OCI-LY3 (cell line): ENCODE measurements around the gene ACP6.

ENCODE experiments used
- H2AFZ ChIP-seq: fragments of 200-600, 300-600 bp; shearing (Covaris generic); 2 replicates; pipeline ENCODE4 v1.6.0; 2014; ENCODE audit warnings: antibody characterized with exemption, low read depth, low read length
- H3K27ac ChIP-seq: fragments of 200-600, 300-600 bp; sonication (generic); 2 replicates; pipeline ENCODE4 v1.5.1; 2014; ENCODE audit warnings: mild to moderate bottlenecking, low read length, moderate library complexity, mixed read lengths
- H3K27me3 ChIP-seq: fragments of 200-600, 300-600 bp; sonication (generic); 2 replicates; pipeline ENCODE4 v1.6.1; 2014; ENCODE audit warnings: low read depth, low read length, mixed read lengths
- H3K36me3 ChIP-seq: fragments of 200-600, 300-600 bp; sonication (generic); replicated peaks from 2 replicates; pipeline ENCODE3; 2014; ENCODE audit warnings: low read depth, low read length, mixed read lengths
- H3K4me1 ChIP-seq: fragments of 300-600, 200-600 bp; sonication (generic); 2 replicates; pipeline ENCODE4 v1.6.1; 2014; ENCODE audit warnings: low read length, mixed read lengths
- H3K4me2 ChIP-seq: fragments of 200-600, 300-600 bp; sonication (generic); 2 replicates; pipeline ENCODE4 v1.6.1; 2014; ENCODE audit warnings: low read length, mixed read lengths
- H3K4me3 ChIP-seq: fragments of 300-600, 200-600 bp; sonication (generic); 2 replicates; pipeline ENCODE4 v1.5.1; 2014; ENCODE audit warnings: antibody characterized with exemption, mild to moderate bottlenecking, low read length, moderate library complexity
- H3K79me2 ChIP-seq: fragments of 300-600, 200-600 bp; shearing (Covaris generic); 2 replicates; pipeline ENCODE4 v1.6.1; 2014; ENCODE audit warnings: mild to moderate bottlenecking, low read length, mixed read lengths
- H3K9ac ChIP-seq: fragments of 300-600, 200-600 bp; shearing (Covaris generic); 2 replicates; pipeline ENCODE4 v1.6.0; 2014; ENCODE audit warnings: mild to moderate bottlenecking, low read length, moderate library complexity
- H3K9me3 ChIP-seq: fragments of 200-600, 300-600 bp; shearing (Covaris generic); 2 replicates; pipeline ENCODE4 v1.6.1; 2014; ENCODE audit warnings: low read length, mixed read lengths; ENCODE audit not compliant: insufficient read depth
- H4K20me1 ChIP-seq: fragments of 200-600, 300-600 bp; sonication (generic); 2 replicates; pipeline ENCODE4 v1.6.1; 2016; ENCODE audit warnings: low read length, mixed read lengths; ENCODE audit not compliant: insufficient read depth
- EZH2phosphoT487 ChIP-seq: fragments of 200-600 bp; shearing (Covaris generic); IDR thresholded peaks from 2 replicates; pipeline ENCODE4 v1.6.1; 2018; ENCODE audit warnings: antibody characterized with exemption, mixed run types, low read depth
- TF ChIP-seq, protein P1 (sequence below): fragments of 200-600, 300-600 bp; sonication (generic); IDR thresholded peaks from 2 replicates; pipeline ENCODE4 v1.5.1; 2014; ENCODE audit warnings: antibody characterized with exemption, low read length, low read depth

Gene ACP6

DNA sequence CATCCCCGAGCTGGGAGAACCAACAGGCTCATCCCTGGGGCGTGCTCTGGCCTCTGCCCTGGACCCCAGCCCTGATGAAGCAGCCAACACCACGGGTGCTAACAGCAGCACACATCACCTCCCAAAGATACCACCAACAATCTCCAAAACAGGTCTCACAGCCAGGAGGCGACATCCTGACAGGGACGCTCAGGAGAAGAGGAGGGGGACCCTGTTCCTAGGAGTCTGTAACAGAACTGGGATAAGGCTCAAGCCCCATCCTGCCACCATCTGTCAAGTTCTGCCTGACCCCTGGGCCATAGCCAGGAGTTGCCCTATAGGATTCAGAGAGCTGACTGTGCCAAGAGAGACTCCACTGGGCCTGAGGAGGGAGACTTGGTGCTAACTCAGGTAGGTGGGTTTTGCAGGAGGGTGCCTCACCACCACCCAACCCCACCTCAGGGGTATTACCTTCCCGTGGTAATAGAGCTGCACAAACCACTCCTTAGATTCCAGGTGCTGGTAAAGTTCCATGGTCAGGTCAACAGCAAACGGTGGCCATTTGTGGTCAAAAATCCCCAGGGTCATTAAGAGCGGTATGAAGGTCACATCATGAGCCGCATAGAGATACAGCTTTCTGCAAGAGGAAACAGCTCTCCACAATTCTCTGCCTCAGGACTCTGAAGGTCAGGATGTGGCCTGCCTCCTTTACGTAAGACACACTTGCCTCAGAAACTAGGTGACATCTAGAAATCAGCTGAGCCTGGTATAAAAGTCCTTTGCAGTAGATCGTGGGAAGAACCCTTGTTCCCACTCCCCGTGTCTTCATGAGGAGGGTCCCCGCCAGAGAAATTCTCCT lies 22.3 kb downstream of the ACP6 start:
- Histone ChIP-seq H3K4me1 (no peaks in the 10 kb centered on the region; the same call in 1 of the 2 replicates), H3K79me2 (no peaks in the 10 kb centered on the region), H3K4me3 (no peak overlapping the region), H2AFZ (no peak overlapping the region), H3K27ac (no peak overlapping the region), H3K9ac (no peak overlapping the region), H3K27me3 (no peaks in the 10 kb centered on the region), H3K4me2 (no peak overlapping the region), H3K9me3 (no peaks in the 10 kb centered on the region), H3K36me3 (no peaks in the 10 kb centered on the region), H4K20me1 (no peaks in the 10 kb centered on the region)
- TF ChIP-seq EZH2phosphoT487: no peak

DNA sequence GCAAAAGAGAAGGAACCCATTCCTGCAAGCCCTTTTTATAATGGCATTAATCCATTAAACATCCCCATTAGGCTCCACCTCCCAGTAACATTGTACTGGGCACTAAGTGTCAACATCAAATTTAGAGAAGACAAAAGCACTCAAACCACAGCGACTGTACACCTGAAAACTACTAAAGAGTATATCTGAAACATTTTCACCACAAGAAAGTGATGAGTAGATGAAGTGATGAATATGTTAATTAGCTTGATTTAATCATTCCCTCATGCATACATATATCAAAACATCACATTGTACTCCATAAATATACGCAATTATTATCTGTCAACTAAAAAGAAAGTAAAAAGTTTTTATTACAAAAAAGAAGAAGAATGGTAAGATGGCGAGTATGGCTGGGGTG lies 26.4 kb downstream of the ACP6 start:
- no peaks in the 10 kb centered on the region for H4K20me1 ChIP-seq
- H2AFZ ChIP-seq: no peak overlapping the region
- H3K4me1 ChIP-seq: peaks cover 10% of the 10 kb centered on the region
- H3K27ac ChIP-seq: no peak overlapping the region
- TF ChIP-seq EZH2phosphoT487: no peak
- H3K9me3 ChIP-seq: no peaks in the 10 kb centered on the region
- H3K9ac ChIP-seq: no peak overlapping the region
- no peaks in the 10 kb centered on the region for H3K79me2 ChIP-seq
- H3K4me2 ChIP-seq: no peak overlapping the region
- H3K4me3 ChIP-seq: no peak overlapping the region
- no peaks in the 10 kb centered on the region for H3K36me3 ChIP-seq
- no peaks in the 10 kb centered on the region for H3K27me3 ChIP-seq

DNA sequence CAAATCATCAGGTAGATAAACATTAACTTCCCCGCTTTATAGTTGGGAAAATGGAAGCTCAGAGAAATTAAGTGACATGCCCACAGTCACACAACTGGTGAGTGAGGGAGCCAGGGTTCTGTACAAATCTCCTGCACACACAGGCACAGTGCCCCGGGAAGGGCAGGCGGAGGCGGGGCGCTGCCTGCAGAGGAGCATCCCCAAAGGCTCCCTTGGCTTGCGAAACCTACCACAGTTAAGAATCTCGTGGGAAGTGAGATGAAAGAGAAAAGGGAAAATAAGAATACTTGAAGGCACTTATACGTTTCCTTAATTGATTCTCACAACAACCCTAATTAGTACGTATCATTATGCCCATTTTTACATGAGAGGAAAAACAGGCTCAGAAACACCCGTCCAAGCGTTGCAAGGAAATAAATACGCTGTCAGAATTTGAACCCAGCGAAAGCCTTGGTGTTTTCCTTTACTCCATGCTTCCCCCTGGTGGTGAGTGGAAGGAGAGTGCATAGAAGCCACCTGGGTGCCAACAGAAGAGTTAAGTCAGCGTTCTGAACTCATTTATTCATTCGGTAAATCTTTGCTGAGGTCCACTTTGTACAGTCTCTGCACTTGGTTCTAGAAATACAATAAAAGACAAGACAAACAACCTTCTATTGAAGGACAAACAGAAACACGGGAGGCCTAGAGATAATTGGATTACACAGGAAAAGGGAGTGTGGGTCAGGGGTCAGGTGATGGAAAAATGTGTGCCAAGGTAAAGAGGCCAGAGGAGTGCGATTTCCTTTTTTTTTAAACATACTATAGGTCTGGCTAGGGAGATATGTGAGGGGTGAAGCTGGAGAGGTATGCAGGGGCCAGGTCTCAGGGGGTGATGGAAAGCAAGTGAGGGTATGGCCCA lies 28.4 kb downstream of the ACP6 start:
- Histone ChIP-seq H3K4me3 (no peak overlapping the region), H3K27me3 (no peaks in the 10 kb centered on the region), H3K27ac (no peak overlapping the region), H3K9ac (no peak overlapping the region), H3K9me3 (no peaks in the 10 kb centered on the region), H3K36me3 (no peaks in the 10 kb centered on the region), H2AFZ (no peak overlapping the region), H3K4me1 (peaks cover 10% of the 10 kb centered on the region), H3K4me2 (peak overlapping the region; percentile 23; the same call in 1 of the 2 replicates), H4K20me1 (no peaks in the 10 kb centered on the region), H3K79me2 (no peaks in the 10 kb centered on the region)
- TF ChIP-seq, protein P1, sequence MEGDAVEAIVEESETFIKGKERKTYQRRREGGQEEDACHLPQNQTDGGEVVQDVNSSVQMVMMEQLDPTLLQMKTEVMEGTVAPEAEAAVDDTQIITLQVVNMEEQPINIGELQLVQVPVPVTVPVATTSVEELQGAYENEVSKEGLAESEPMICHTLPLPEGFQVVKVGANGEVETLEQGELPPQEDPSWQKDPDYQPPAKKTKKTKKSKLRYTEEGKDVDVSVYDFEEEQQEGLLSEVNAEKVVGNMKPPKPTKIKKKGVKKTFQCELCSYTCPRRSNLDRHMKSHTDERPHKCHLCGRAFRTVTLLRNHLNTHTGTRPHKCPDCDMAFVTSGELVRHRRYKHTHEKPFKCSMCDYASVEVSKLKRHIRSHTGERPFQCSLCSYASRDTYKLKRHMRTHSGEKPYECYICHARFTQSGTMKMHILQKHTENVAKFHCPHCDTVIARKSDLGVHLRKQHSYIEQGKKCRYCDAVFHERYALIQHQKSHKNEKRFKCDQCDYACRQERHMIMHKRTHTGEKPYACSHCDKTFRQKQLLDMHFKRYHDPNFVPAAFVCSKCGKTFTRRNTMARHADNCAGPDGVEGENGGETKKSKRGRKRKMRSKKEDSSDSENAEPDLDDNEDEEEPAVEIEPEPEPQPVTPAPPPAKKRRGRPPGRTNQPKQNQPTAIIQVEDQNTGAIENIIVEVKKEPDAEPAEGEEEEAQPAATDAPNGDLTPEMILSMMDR: peak; percentile 91
- no peak for TF ChIP-seq EZH2phosphoT487

DNA sequence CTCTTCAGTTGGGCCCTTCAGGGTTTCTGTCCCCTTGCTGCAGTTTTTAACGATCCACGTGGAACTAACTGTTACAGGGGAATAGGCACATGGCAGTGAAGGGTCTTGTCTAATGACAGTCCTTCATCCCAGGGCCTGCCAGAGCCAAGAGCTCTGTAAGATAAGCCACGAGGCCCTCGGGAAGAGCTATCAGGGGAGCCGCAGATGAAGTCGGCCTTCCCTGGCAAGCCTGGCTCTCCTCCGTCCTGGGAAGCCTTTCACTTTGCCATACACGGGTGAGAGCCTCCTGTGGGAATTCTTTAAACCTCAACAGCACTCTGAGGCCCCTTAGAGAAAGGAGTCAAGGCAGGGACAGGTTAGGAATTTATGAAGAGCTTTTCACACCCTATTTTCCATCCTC lies 29.0 kb downstream of the ACP6 start:
- H3K36me3 ChIP-seq: no peaks in the 10 kb centered on the region
- peak overlapping the region; percentile 78 for H3K4me2 ChIP-seq
- H3K9me3 ChIP-seq: no peaks in the 10 kb centered on the region
- H3K4me3 ChIP-seq: peak overlapping the region; percentile 62
- H3K27me3 ChIP-seq: no peaks in the 10 kb centered on the region
- no peak overlapping the region for H3K27ac ChIP-seq
- no peak overlapping the region for H3K9ac ChIP-seq
- TF ChIP-seq, protein P1: no peak
- TF ChIP-seq EZH2phosphoT487: no peak
- H3K4me1 ChIP-seq: peaks cover 10% of the 10 kb centered on the region
- no peaks in the 10 kb centered on the region for H4K20me1 ChIP-seq
- no peak overlapping the region for H2AFZ ChIP-seq
- no peaks in the 10 kb centered on the region for H3K79me2 ChIP-seq
